Neural progenitor cell (in vitro differentiated cells): ENCODE data around the gene NCS1.

Experiments used
- EZH2 ChIP-seq: fragments of 200-600 bp; sonication (generic); IDR thresholded peaks from 2 replicates; pipeline ENCODE4 v1.6.1; 2017; ENCODE audit warnings: antibody characterized with exemption, mild to moderate bottlenecking, moderate library complexity
- EZH2phosphoT487 ChIP-seq: fragments of 200-600 bp; sonication (generic); IDR thresholded peaks from 2 replicates; pipeline ENCODE4 v1.6.1; 2017; ENCODE audit warnings: antibody characterized with exemption
- TF ChIP-seq, protein P1 (sequence below): fragments of 200-600 bp; sonication (generic); IDR thresholded peaks from 2 replicates; pipeline ENCODE4 v1.5.1; 2017; ENCODE audit warnings: antibody characterized with exemption, mild to moderate bottlenecking

- TF ChIP-seq, protein P1, sequence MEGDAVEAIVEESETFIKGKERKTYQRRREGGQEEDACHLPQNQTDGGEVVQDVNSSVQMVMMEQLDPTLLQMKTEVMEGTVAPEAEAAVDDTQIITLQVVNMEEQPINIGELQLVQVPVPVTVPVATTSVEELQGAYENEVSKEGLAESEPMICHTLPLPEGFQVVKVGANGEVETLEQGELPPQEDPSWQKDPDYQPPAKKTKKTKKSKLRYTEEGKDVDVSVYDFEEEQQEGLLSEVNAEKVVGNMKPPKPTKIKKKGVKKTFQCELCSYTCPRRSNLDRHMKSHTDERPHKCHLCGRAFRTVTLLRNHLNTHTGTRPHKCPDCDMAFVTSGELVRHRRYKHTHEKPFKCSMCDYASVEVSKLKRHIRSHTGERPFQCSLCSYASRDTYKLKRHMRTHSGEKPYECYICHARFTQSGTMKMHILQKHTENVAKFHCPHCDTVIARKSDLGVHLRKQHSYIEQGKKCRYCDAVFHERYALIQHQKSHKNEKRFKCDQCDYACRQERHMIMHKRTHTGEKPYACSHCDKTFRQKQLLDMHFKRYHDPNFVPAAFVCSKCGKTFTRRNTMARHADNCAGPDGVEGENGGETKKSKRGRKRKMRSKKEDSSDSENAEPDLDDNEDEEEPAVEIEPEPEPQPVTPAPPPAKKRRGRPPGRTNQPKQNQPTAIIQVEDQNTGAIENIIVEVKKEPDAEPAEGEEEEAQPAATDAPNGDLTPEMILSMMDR, result no peak
- no peak for TF ChIP-seq EZH2
- no peak for TF ChIP-seq EZH2phosphoT487
Observed at GRCh38 chr9:130284690-130285089, 112.5 kb downstream of the NCS1 start.
